CD4-positive, alpha-beta T cell treated with Interleukin-17A for 4 hours (primary cell): ENCODE measurements around the gene P2RX5.

Experiments
- DNase-seq: peaks from one replicate; pipeline ENCODE4 v3.0.0-alpha.2; 2020; ENCODE audit warnings: mixed read lengths

P2RX5 gene

DNA sequence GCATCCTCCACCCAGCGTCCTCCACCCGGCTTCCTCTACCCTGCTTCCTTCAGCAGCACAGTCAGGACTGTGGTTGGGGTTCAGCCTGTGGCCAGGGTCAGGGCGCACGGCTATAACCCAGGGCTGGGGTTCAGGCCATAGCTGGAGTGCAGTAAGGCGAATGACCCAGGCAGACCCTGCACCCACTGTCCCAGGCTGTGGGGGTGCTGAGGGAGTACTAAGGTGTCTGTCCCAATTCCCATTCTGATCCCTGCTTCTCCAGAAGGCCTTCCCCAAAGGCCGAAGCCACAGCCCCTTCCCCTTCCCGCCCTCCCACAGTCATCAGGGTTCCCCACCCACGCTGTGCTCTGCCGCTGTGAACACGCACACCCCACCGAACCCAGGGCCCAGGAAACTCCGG, 14.9 kb downstream of the P2RX5 start:
- no peak for DNase-seq

DNA sequence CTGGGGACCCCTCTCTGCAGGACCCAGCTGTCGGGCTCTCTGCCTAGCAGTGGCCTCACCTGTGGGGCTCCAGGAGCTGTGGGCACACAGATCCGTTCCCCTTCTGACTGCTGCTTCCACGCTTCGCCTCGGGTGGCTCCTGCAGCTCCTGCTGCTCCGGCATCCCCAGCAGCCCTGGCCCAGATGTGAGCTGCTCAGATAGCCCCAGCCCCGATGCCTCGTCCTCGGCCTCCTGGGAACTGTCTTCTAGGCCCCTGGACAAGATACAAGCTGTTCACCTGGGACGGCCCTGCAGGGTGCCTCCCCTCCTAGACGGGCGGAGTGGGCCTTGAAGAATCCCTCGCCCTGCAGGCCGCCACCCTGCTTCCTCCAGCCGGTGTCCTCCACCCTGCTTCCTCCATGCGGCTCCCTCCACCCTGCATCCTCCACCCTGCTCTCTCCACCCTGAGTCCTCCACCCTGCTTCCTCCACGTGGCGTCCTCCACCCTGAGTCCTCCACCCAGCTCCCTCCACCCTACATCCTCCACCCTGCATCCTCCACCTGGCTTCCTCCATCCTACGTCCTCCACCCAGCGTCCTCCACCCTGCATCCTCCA, 16.3 kb downstream of the P2RX5 start:
- no peak for DNase-seq

DNA sequence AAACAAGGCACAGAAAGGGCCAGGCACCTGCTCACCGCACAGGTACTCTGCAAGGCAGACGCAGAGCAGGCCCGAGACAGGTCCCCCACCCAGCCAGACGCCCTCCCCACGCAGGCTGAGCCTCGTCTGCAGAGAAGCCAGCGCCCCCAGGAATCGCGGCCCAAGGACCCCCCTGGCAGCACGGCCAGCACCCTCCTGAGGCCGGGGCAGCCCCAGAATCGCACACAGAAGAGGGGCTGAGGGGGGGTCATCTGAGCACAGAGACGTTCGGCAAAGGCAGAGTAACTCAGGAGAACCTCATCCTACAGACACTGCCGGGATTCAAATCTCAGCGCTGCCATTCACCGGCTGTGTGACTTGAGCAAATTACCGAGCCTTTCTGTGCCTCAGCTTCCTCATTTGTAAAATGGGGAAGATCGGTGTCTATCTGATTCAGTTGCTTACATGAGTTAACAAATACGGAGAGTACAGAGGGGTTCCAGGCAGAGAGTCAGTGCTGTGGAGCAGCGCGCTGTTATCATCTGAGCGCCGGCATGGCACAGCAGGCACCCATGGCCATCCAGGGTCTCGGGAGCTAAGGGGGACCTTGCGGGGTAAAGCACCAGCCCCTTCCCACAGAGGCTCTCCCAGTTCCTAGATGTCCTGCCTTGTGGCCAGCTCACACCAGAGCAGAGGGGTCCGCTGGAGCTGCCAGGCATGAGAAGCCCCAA, 17.0 kb downstream of the P2RX5 start:
- no peak for DNase-seq

DNA sequence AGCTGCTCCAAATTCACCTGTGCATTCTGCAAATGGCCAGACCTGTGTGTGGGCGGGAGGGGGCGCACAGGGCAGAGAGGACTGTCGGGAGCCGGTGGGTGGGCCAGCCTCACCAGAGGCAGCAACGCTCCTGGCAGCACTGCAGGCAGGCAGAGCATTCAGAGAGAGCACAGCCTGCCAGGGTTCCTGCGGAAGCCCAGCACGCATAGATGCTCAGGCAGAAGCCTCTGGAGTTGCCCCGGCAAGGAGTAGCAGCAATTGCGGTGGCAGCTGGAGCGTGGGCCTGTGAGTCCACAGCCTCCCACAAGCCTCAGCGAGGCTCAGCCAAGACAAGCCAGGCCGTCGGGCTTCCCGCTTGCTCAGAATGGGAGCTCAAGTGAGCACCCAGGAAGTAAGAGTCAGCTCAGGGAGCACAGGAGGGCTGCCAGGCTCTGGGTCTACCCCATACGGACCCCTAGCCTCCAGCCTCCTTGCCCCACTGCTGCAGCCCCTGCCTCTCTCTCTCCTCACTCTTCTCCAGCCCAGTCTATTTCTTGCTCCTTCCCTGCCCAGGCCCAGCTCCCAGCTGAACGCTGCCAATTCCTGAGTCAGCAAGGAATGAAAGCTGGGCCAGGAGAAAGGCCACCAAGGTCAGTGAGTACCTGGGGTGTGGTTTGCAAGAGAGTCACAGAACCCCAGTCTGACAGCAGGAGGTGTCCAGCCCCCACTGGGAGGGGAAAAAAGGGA, 17.7 kb downstream of the P2RX5 start:
- no peak for DNase-seq

DNA sequence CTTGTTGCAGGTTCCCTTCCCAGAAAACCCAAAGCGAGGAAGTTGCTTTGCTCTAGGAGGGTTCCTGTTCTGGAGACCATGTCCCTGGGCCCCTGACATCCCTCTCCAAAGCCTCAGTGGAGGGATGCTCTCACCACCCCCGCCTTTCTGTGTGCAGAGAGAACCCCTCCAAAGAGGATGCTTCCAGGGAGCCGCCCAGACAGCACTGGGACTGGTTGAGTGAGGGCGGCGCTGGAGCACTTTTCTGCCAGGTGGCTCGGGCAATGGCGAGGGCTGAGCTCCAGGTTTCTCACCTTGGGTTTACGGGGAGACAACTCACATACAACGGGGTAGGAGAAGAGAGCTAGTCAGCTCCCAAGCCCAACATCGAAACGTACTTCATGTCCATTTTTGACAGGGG, 20.1 kb downstream of the P2RX5 start:
- no peak for DNase-seq

DNA sequence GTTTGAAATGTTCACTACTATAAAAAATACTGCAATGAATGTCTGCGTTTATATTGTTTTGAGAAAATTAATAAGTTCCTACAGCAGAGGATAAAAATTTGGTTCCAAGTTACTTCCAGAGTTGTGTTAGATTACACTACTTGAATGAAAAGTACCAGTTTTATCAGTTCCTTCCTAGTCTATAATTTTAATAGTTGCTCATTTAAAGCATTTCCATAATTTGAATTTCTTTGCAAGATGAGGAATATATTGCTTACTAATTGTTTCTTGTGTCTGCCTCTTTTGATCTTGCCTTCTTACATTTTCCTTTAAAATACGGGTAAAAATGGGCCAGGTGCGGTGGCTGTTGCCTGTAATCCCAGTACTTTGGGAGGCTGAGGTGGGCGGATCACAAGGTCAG, 23.4 kb downstream of the P2RX5 start:
- DNase-seq, result no peak

DNA sequence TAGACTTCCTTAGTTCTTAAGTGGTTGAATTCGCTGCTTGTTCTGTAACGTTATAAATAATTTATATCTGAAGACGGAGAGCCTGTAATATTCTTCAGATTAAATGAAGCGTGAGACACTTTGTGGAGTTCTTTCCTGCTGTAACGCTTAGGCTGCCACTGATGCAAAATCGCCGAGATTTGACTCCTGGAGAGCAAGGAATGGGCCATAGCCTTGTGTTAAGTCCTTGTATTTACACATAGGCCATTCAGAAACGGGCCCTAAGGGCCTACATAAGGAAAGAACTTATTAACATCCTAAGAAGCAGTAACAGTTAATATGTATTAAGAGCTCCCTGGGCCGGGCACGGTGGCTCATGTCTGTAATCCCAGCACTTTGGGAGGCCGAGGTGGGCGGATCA, 26.4 kb downstream of the P2RX5 start:
- DNase-seq, result no peak

DNA sequence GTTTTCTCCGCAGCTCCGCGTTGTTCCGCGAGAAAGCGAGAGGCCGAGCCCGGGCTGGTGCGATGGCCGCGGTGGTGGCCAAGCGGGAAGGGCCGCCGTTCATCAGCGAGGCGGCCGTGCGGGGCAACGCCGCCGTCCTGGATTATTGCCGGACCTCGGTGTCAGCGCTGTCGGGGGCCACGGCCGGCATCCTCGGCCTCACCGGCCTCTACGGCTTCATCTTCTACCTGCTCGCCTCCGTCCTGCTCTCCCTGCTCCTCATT, 26.9 kb downstream of the P2RX5 start:
- no peak for DNase-seq

DNA sequence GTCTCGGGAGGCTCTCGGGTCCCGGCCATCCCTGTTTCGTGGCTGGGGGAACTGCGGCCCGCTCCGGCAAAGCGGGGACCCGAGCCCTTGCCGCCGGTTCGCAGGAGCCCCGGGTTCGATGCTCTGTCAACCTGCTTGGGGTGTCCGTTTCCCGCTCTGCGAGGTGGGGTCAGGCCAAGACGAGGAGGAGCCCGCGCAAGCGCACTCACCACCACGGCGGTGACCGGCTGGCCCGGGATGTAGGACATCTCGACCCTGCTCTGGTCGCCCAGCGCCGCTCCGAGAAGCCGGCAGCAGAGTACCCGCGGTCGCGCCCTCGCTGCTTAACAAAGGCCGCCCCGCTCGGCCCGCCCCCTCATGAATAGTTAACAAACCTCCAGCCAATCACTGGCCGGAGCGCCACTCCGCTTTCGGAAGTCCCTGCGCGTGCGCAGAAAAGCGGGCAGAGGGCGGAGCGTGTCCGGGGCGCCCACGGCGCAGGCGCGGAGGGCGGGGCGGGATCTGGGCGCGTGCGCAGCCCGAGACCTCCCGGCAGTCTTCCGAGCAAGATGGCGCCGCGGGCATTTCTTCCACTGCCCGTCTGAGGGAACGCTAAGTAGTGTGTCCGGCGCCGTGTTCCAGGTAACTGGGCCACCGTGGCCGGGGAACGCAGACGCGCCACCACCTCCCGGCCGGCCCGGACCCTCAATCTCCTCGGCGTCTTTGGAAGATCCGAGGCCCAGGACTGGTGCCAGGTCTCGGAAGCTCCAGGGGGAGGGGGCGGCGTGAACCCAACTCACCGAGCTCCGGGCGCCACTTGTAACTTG, 27.5 kb downstream of the P2RX5 start, which contains the start of the genes EMC6 and TAX1BP3:
Gene EMC6, plus strand, starts transcription at position 534 of the 806 bp plus-strand sequence. CDS start 335 bp downstream, outside the sequence.
Gene TAX1BP3, minus strand, starts transcription at position 300 of the 806 bp plus-strand sequence. Its CDS starts 52 bp downstream, at position 248.
- peak; percentile 98 for DNase-seq

DNA sequence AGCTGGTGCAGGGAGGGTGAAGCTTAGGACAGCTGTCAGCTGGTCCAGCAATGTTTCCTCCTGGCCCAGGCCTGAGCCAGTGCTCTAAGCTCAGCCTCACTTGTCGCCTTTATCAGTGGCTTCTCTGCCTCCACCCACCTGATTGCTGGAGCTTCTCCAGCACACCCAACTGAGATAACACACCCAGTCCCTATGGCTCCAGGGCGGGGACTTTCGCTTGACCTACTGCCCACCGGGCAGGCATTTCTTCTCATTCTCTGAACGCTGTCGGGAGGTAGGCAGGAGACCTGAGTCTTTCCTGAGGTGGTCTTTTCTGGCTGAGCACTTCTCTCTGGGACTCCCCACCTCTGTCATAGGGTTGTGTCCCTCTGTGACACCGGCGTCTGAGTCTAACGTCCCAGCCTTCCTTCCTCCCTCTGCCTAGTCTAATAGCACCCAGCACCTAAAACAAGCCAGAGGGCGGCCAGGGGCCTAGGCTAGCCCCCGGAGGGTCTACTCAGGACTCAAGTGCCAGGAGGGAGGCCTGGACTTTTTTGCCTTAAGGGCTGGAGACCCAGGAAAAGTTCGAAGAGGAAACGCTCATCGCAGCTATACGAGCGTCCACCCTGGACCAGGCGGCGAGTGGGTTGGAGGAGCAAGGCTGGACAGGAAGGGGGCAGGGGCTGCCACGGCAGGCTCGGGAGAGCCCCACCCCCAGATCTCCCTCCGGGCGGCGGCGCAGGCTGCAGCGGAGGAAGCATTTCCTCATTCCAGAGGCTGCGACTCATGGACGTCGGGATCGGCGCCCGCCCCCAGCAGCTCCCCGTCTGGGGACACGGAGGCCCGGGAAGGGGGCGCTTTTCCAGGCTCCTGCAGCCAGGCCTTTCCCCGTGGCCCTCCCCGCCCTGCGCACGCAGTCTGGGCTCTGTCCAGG, 28.3 kb downstream of the P2RX5 start:
- DNase-seq, result peak; percentile 12

DNA sequence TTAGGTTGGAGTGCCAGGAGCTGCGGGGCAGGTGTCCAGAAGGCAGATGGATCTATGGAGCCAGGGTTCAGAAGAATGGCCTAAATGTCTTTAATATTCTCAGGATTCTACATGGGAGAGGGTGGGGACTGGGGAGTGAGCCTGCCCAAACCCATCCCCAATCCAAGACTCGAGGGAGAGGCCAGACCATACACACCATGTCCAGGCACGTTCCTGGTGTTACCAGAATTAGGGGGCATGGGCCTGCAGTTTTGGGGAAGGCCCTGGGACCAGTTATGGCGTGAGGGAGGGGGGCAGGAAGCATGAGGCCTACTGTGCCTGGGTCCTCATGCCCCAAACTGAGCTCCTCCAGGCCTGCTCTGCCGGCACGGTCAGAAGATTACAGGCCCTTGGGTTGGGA, 29.4 kb downstream of the P2RX5 start:
- no peak for DNase-seq

DNA sequence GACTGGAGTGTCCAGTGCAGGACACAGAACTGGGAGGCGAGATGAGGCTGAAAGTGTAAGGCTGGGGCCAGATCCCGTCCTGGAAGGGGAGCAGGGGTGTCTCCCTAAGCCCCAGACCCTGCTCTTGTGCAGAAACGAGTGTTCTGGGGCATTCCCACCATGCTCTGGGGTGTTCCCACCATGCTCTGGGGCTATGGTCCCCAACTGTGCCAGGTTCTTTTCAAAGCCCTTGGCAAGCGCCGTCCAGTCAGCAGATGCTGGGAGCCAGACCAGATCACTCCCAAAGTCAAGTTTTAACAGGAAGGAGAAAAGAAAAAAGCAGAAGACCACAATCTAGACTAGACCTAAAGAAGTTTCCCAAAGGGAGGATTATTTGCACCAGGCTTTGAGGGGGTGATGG, 30.1 kb downstream of the P2RX5 start:
- DNase-seq, result no peak

DNA sequence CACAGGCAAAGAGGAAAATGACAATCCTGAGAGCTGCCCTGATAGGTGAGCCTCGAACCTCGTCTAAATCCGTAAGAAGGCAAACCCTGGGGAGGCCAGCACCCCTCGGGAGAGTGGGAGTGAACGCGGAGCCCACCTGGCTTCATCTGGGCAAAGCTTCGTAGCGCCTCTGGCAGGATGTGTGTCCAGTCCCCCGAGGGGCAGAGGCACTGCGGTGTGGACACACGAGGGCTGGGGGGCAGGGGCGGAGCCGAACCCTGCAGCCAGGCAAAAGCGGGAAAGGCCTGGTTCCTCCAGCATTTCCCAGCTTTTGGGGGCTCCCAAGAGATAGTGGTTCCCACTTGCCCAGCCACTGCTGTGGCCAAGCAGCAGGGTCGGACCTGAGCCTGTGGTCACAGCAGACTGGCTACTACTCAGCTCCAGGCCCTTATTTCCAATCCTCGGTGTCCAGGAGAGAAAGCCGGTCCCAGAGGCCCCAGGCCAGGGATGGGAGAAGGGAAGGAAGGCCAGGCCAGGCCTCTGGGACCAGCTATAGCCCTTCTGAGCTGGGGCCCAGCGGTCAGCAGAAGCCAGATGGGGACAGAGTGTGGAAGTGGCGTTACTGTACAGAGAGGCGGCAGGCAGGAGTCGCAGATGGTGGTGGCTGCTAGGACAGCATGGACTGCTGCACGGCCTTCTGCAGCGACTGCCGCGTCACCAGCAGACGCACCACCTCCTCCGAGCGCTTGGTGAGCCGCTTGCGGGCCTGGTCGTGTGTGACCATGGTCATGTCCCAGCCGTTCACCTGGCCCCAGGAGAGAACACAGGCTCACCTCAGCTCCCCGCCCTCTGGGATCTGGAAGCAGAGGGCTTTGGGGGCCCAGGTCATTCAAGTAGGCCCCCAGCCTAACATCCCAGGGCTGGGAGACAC, 32.6 kb downstream of the P2RX5 start:
- no peak for DNase-seq

DNA sequence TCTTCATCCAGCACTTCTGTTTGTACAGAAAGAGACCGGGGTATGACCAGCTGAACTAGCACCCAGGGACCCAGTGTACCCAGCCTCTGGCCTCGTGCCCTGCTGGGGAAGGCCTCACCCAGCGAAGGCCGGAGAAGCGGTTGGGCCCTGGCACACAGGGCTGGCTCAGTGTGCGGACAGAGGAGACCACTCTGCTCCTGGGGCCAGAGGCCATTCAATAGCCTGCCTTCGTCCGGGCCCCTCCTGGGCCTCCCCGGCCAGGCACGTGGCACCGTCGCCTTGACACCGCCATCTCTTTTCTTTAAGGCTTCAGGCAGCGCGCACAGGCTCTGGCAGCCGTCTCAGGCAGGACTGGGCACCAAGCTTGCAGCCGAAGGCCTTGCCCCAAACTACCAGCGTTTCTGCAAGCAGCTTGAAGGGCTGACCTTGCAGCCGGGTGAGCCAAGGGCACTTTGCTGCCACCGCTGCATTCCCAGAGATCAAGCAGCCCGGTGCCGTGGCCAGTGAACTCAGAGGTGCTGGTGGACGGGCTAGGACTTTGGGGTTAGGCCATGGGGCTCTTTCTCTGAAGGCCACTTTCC, 35.6 kb downstream of the P2RX5 start:
- no peak for DNase-seq

DNA sequence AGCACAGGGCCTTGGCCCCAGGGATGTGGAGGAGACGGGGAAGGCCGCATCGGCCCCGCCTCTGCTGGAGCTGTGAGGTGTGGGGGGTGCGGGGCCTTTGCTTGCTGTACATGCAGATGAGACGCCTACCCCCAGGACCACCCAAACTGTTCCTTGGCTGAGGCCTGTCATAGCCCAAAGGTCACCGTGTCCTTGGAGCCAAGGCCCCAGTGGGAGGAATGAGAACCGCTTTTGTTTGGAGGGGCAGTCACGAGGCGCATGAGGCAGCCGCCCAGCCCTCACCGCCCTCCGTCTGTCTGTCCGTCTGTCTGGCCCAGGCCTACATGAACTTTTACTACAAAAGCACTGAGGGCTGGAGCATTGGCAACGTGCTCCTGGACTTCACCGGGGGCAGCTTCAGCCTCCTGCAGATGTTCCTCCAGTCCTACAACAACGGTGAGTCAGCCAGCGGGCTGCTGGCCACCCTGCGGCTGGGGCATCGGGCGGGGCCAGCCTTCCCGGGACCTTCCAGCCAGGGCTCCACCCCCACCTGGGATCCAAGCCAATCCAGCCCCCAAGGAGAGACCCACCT, 36.3 kb downstream of the P2RX5 start:
- no peak for DNase-seq

DNA sequence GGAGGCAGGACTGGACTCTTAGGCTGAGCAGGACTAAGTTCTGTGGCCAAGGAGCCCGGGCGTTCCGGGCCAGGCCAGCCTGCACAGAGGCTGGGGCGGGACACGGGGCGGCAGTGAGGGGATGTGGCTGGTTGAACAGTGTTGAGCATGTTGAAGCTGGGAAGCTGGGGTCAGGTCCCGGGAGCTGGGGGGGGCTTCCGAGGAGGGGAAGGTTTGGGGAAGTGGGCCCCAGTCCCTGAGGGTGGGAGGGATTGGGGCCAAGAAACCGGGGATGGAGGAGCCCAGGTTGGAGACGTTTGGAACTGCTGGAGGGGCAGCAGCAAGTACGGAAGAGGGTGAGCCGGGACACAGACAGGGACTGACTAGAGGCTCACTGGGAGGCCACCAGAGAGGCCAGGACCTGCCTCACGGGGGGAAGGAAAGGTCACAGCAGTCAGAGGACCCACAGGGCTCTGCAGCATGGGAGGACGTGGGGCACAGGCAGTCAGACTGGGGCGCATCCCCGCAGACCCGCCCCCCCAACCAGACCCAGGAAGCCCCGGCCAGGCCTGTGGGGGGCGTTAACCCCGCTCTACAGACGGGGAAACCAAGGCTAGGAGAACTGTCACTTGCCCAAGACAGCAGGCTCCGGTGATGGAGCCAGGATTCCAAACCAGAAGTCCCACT, 37.0 kb downstream of the P2RX5 start:
- no peak for DNase-seq

DNA sequence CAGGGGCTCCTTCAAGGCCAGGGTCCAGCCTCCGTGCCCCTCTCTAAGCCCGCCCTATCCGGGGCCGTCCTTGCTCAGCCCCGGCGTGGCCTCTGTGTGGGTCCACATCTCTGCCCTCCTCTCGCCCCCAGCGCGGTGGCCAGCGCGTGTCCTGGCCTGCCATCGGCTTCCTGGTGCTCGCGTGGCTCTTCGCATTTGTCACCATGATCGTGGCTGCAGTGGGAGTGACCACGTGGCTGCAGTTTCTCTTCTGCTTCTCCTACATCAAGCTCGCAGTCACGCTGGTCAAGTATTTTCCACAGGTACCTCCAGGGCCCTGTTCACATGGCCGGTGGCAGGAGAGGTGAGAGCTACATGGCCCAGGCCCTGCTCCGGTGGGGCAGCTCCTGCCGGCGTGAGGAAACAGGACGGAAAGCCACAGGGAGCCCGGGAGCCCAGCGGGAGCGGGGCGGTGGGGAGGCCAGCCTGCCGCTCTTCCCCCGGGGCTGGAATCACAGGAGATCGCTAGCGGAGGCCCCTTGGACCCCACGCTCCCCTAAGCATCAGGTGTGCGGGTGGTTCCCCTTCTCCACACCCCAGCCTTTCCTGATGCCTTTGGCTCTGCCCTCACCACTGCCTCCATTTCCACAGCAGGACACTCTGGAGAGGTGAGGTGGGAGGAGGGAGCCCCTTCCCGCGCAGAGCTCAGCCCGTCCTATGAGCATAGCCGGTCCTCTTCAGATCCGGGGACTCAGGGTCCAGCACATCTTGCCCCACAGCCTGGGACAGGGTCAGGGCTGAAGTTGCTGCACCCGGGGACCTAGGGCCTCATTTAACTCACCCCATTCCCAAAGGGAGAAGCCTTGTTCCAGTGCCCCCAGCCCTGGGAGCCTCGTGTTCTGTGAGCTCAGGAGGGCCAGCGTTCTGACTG, 37.8 kb downstream of the P2RX5 start:
- no peak for DNase-seq

DNA sequence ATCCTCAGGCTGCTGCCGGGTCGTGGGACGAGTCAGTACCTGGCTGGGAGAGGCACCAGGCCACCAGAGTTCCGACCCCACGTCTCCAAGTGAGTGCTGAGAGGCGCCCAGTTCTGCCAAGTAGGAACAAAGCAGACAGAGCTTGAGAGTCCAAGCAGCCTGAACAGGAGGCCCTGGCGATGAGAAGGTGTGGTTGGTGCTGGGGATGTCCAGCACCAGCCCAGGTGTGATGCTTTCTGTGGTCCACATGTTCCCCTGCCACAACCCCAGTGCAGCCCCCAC, 38.4 kb downstream of the P2RX5 start:
- DNase-seq, result no peak
